IMR-90 (cell line): ENCODE data around the gene FAM204A.

Experiments
- CTCF ChIP-seq: conservative IDR thresholded peaks from 2 replicates; pipeline ENCODE4 v1.5.1; 2012; ENCODE audit warnings: mild to moderate bottlenecking, low read depth, low read length, improper control_type of control experiment
- MAFK ChIP-seq: IDR thresholded peaks from 2 replicates; pipeline ENCODE4 v1.6.1; 2012; ENCODE audit warnings: low read depth, low read length, improper control_type of control experiment
- POLR2A ChIP-seq: IDR thresholded peaks from 2 replicates; pipeline ENCODE4 v1.6.1; 2012; ENCODE audit warnings: mild to moderate bottlenecking, low read depth, low read length
- RAD21 ChIP-seq: IDR thresholded peaks from 2 replicates; pipeline ENCODE4 v1.6.1; 2012; ENCODE audit warnings: low read length, improper control_type of control experiment
- RCOR1 ChIP-seq: IDR thresholded peaks from 2 replicates; pipeline ENCODE4 v1.6.1; 2012; ENCODE audit warnings: mild to moderate bottlenecking, low read length, improper control_type of control experiment; ENCODE audit not compliant: insufficient replicate concordance
- RFX5 ChIP-seq: IDR thresholded peaks from 2 replicates; pipeline ENCODE4 v1.8.0; 2012; ENCODE audit warnings: low read depth, mild to moderate bottlenecking, low read length, moderate library complexity
- USF2 ChIP-seq: fragments of 150-350 bp; IDR thresholded peaks from 2 replicates; pipeline ENCODE4 v1.6.1; 2017; ENCODE audit warnings: mild to moderate bottlenecking, antibody characterized with exemption, low read length, low read depth

- TF ChIP-seq CTCF (no peak), RAD21 (no peak), MAFK (no peak), POLR2A (no peak), RFX5 (no peak), RCOR1 (no peak), USF2 (no peak)
These were observed 991 bp upstream of the FAM204A start for GRCh38 chr10:118343115-118343514.
